ENCODE measurements around the gene DLGAP1. TPM values are rescaled to one million over a fixed set of nuclear protein-coding genes. Genes with fewer than 3 reads are reported as not detected.

The DLGAP1 gene
- total and polyA plus RNA-seq, 2 of the 8 experiments (the other 6 are each of a cell fraction or from before 2014, with no cell fraction given) = 11.8 to 16.9 TPM

GRCh38 chr18:3907955-3908354, 547.2 kb downstream of the DLGAP1 start:
- no peak for FAIRE-seq
- H3K27ac ChIP-seq (ENCODE audit: low read depth, low read length) = no peak overlapping the region
- no peak overlapping the region for H3K23ac ChIP-seq (ENCODE audit: insufficient read length)
- no peaks in the 10 kb centered on the region; the same call in 1 of the 2 replicates for H3K79me1 ChIP-seq (ENCODE audit: low read depth, low read length)
- no peak overlapping the region for H3K4ac ChIP-seq (replicated peaks; ENCODE audit: insufficient read length, low read depth, low read length)
- no peak overlapping the region for H2BK5ac ChIP-seq (ENCODE audit: low read depth, low read length)
- POLR2A ChIA-PET (ENCODE audit: partially characterized antibody) = no interaction called here
- H3K18ac ChIP-seq (ENCODE audit: extremely low read depth, low read length) = no peak overlapping the region
- no peak overlapping the region for H4K91ac ChIP-seq (replicated peaks; ENCODE audit: insufficient read length, low read length)
- H3K27me3 ChIP-seq (replicated peaks in 1 of 4; ENCODE audit: control insufficient read depth in 3 of 4, extremely low read depth in 1 of 4, insufficient read depth in 3 of 4, low read length in 3 of 4) = no peaks in the 10 kb centered on the region
- no peak overlapping the region for H2BK120ac ChIP-seq (replicated peaks; ENCODE audit: low read depth, low read length)
- no peak overlapping the region for H2BK15ac ChIP-seq (ENCODE audit: low read length)
- no peaks in the 10 kb centered on the region for H3K23me2 ChIP-seq (ENCODE audit: low read depth, low read length)
- no peak overlapping the region for H2BK12ac ChIP-seq (ENCODE audit: low read depth, low read length)
- no peak for DNase-seq (ENCODE audit: low read depth in 1 of 2, low spot score in 2 of 2)
- no peak overlapping the region for H3K56ac ChIP-seq (replicated peaks; ENCODE audit: insufficient read length, low read depth, low read length)
- no peak overlapping the region for H3K14ac ChIP-seq (ENCODE audit: insufficient read length)
- H2AK5ac ChIP-seq (ENCODE audit: low read depth, low read length) = no peak overlapping the region
- no peaks in the 10 kb centered on the region for H3K9me3 ChIP-seq (ENCODE audit: insufficient read depth in 2 of 2, low read depth in 1 of 2, low read length in 1 of 2)
- no peaks in the 10 kb centered on the region for H3K79me2 ChIP-seq (ENCODE audit: control insufficient read depth in 1 of 2, insufficient read depth in 2 of 2, low read length in 2 of 2)
- no peak overlapping the region for H4K5ac ChIP-seq (ENCODE audit: insufficient read length, low read depth, low read length)
- H2AFZ ChIP-seq (ENCODE audit: low read length) = no peak overlapping the region
- no peaks in the 10 kb centered on the region for H4K20me1 ChIP-seq (replicated peaks in 1 of 2; ENCODE audit: control insufficient read depth in 1 of 2, insufficient read depth in 2 of 2, low read length in 2 of 2)
- CTCF ChIA-PET (ENCODE audit: partially characterized antibody) = interaction anchor here (1.1 kb wide), 1 partner anchor 18 kb away, joined by 3 read pairs; no protein-coding TSS in a partner anchor
- 0 out of 7 replicates have a peak, but pooled peaks cover 0 to under 1% (median 0%) of the 10 kb centered on the region in 4 experiments for H3K4me1 ChIP-seq (replicated peaks in 1 of 4; ENCODE audit: control insufficient read depth in 3 of 4, insufficient read depth in 4 of 4, low read length in 3 of 4)
- no peak overlapping the region for H3K4me3 ChIP-seq (ENCODE audit: extremely low read depth in 1 of 4, insufficient read depth in 2 of 4, low read depth in 3 of 4, low read length in 4 of 4)
- H3K36me3 ChIP-seq (ENCODE audit: control insufficient read depth in 2 of 4, insufficient read depth in 4 of 4, low read length in 3 of 4) = no peaks in the 10 kb centered on the region
- no peak overlapping the region for H3K9ac ChIP-seq (replicated peaks in 1 of 4; ENCODE audit: extremely low read depth in 1 of 4, low read depth in 3 of 4, low read length in 3 of 4)
- no peak overlapping the region for H4K8ac ChIP-seq (ENCODE audit: extremely low read depth, insufficient read depth, low read length)
- H3K4me2 ChIP-seq (ENCODE audit: insufficient read depth in 1 of 2, low read depth in 2 of 2, low read length in 2 of 2) = no peak overlapping the region
- no peak overlapping the region for H2BK20ac ChIP-seq (ENCODE audit: low read length)
- no peak for TF ChIP-seq CREB1 (IDR thresholded peaks at IDR 0.05)
- TF ChIP-seq MAFK (IDR thresholded peaks at IDR 0.05; ENCODE audit: low read depth, low read length) = no peak
- no peak for TF ChIP-seq ATF3 (IDR thresholded peaks at IDR 0.05; ENCODE audit: insufficient read depth, low read depth, low read length)
- no peak for TF ChIP-seq CBX8 (IDR thresholded peaks at IDR 0.05; ENCODE audit: borderline replicate concordance, low read depth, low read length)
- TF ChIP-seq POLR2AphosphoS5 (IDR thresholded peaks at IDR 0.05; ENCODE audit: low read depth, low read length) = no peak
- TF ChIP-seq GTF2F1 (IDR thresholded peaks at IDR 0.05; ENCODE audit: borderline replicate concordance, low read depth, low read length) = no peak
- no peak for TF ChIP-seq SUZ12 (IDR thresholded peaks at IDR 0.05; ENCODE audit: low read length)
- TF ChIP-seq KDM4A (IDR thresholded peaks at IDR 0.05; ENCODE audit: low read depth, low read length, severe bottlenecking) = no peak
- TF ChIP-seq USF2 (IDR thresholded peaks at IDR 0.05; ENCODE audit: low read length) = no peak
- no peak for TF ChIP-seq GABPA (IDR thresholded peaks at IDR 0.05; ENCODE audit: borderline replicate concordance, insufficient read depth, low read length)
- TF ChIP-seq KDM5A (IDR thresholded peaks at IDR 0.05; ENCODE audit: low read length) = no peak
- TF ChIP-seq BCL11A (IDR thresholded peaks at IDR 0.05; ENCODE audit: low read depth in 2 of 2, low read length in 2 of 2) = no peak
- TF ChIP-seq EGR1 (IDR thresholded peaks at IDR 0.05; ENCODE audit: borderline replicate concordance, low read depth, low read length) = no peak
- no peak for TF ChIP-seq CBX5 (IDR thresholded peaks at IDR 0.05; ENCODE audit: low read depth, low read length)
- TF ChIP-seq SRF (IDR thresholded peaks at IDR 0.05; ENCODE audit: low read depth, low read length) = no peak
